GM21367 (cell line): ENCODE data around the gene AMPD3.

Experiments
- ATAC-seq: cut with Tn5 transposase; IDR thresholded peaks from one replicate; pipeline ENCODE4 v1.9.1; 2021; ENCODE audit not compliant: unreplicated experiment

The AMPD3 gene

GRCh38 chr11:10528121-10528520, 73.1 kb downstream of the AMPD3 start:
- no peak for ATAC-seq

- ATAC-seq: no peak
These were observed 74.2 kb downstream of the AMPD3 start for GRCh38 chr11:10529279-10529678.

DNA sequence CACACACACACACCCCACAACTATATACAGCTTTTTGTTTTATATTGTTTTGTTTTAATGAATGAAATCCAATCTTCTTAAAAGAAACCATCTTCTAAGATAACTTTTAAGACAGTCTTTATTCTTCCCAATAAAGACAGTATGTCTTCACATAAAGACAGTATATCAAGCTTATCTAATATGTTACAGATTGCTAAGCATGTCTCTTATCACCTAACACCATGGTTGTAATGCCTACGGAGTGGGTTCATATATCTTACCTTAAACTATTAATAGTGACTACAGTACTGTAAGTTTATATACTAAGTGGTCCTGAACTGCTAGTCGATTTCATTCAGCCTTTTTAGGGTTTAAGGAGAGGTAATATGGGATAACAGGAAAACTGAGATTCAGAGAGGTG, 77.5 kb downstream of the AMPD3 start:
- ATAC-seq: no peak

DNA sequence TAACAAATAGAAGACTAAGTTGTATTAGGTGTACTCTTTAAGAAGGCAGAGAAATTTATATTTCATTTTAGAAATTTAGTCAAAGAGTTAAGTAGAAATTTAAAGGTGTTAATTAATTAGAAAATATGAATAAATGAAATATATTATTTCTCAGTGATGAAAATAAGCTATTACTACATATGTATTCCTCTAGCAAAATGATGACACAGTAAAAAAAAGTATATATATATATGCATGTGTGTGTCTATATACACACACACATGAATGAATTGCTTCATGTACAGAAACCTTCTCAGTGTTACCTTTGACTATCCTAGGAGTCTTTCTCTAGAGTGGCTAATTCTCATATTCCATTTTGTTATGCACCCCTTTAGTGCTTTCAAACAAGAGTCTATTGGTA, 78.3 kb downstream of the AMPD3 start:
- no peak for ATAC-seq

DNA sequence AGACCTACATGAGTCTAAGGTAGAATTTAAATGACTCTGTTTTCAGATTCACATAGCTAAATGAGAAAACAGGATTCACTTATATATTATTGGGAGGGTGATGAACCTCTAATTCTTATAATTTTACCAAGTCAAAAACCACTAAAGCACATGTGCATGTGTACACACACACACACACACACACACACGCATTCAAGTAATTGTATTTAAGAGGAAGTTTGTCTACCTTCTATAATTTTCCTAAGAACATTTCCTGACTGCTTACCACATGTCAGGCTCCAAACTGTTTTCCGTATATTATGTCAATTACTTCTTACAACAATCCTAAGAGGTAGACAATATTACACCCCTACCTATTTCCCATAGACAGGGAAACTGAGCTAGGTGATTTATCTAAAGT, 79.3 kb downstream of the AMPD3 start:
- no peak for ATAC-seq

DNA sequence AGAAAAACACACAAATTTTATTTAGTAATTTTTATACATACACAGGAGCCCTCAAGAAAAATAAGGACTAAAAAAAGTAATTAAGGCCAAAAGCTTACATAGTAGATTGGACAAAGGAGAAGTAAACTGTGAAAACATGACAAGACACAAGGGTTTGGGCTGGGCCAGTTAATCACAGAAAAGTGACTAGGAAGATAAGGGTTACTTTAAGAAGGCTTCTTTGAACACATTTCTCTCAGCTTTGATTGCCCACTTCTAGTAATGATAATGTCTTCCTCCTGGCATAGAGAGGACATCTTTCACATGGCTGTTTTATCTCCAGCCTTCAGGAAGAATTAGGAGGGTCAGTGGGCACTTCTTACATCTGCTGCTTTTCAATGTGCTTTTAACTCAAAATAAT, 82.5 kb downstream of the AMPD3 start:
- no peak for ATAC-seq

DNA sequence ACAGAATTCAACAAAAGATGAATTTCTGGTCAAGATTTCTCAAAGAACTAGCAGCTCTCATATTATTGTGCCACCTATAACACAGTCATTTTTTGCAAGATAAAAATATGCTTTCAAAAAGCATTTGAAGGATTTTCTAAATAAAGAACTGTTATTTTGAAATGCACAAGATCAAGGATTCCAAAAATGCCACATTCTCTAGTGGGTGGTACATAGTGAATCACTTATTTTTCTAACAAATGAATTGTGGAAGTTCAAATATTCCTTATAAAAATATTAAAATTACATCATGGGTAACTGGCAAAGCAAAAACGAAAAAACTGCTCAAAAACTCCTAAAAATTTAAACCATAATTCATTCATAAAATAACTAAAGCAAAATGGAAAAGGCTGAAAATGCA, 83.9 kb downstream of the AMPD3 start:
- no peak for ATAC-seq

DNA sequence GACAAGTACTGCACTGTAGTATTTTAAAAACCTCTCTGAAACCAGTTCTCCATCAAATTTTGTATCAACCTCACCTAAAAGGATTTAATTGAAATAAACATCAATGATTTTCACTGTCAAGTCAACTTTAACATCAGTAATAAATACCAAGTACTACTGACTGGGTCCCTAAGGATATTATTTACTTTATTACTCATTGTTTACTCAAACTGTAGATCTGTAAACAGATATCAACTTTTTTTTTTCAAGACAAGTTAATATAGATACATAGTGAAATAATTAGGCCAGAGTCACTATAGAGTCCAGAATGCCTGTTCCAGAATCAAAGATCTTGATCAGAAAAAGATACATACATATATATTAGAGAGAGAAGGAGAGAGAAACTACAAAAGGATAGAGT, 84.3 kb downstream of the AMPD3 start:
- no peak for ATAC-seq

DNA sequence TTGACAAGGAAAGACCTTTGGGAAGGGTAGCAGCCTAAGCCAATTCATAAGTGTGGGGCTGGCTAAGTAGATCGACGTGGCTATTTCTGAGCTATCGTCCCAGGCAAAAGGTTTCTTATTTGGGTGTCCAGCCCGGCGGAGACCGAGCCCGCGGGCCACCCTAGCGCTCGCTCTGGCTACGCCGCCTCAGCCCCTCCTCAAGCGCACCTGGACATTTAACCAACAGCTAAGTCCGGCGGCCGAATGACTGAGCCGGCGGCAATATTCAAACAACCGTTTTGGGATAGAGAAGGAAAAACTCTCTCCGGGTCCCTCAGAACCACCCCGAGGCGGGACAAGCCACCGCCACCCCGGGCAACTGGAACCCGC, 85.5 kb downstream of the AMPD3 start:
- ATAC-seq: peak; percentile 24

DNA sequence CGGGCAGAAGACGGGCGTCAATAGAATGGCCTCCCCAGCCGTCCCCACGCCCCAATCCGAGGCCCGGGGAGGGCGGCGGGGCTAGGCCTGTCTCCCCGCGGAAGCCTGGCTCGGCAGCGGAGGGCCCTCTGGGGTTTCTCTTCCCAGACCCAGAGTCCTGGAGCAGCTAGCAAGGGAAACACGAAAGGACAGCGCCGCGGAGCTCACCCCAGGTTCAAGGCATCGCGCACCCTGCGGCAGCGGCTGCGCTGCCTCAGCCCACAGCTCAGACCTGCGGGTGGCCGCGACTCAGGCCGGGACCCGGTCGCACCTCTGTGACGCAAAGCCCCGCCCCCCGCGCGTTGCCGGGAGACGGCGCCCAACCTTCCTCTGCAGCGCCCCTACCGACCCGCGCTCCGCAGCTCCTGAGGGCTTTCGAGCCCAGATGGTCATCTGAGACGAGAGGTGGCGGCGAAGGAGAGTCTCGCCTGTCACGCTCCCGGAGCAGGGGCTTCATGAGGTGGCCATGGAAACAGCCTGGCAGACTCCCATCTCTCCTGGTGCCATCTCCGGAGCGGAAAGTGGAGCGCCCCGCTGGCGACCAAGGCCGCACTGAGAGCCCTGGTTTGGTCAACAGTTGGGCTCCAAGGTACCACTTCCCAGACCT, 86.0 kb downstream of the AMPD3 start, which contains the start of gene RNF141:
TSS of gene RNF141 (minus strand) at position 273 of the 646 bp plus-strand sequence. CDS start 7,029 bp downstream, outside the sequence.
- ATAC-seq: peak; percentile 95

DNA sequence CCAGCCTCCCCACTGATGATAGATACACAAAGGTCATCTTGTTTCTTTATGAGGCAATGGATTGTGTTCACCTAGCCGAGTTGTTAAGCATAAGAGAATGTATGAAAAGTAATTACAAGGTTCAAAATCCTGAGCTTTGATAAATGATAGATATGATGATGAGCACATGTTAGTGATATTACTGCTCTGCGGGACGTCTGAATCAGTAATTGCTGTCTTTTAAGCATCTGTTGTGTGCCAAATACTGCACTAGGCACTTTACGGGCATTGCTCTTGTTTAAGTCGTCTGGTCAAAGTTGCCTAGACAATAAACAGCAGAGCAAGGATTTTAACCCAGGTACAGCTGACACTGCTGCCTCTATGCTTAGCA, 86.5 kb downstream of the AMPD3 start:
- ATAC-seq: no peak

DNA sequence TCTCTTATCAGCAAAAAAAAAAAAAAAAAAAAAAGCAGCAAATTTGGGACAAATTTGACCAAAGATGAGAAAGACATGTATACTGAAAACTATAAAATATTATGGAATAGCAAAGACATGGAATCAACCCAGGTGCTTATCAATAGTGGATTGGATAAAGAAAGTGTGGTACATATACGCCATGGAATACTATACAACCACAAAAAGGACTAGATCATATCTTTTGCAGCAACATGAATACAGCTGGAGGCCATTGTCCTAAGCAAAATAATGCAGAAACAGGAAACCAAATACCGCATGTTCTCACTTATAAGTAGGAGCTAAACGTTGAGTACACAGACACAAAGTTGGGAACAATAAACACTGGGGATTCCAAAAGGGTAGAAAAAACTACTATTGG, 87.7 kb downstream of the AMPD3 start:
- no peak for ATAC-seq

DNA sequence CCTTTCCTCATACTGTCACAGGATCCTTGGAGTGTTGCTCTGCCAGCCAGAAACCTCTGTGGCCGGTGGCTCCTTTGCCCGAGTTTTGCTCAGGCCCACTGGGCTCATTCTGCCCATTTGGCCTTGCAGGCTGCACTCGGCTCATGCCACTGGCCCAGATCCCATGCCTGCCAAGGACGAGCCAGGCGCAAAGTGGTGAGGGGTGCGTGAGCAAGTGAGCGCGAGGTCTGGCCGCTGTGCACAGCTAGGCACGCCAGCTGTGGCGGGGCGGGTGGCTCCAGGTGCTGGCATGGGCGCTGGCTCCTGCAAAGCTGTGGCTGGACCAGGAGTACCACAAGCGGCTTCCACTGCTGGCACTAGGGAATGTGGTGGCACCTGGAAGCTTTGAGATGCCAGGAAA, 88.7 kb downstream of the AMPD3 start:
- no peak for ATAC-seq

- ATAC-seq: no peak
These were observed 89.7 kb downstream of the AMPD3 start for GRCh38 chr11:10544491-10545465.

GRCh38 chr11:10550503-10551289, 95.6 kb downstream of the AMPD3 start:
- no peak for ATAC-seq

DNA sequence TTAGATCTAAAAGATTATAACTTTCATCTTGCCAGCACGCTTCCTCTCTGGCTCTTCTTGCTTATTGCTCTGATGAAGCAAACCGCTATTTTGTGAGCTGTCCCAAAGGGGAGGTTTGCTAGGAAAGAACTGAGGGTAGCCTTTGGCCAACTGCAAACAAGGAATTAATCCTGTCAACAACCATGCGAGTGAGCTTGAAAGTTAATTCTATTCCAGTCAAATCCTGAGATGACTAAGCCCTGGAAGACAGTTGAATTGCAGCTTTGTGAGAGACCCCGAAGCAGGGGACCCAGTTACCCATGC, 96.2 kb downstream of the AMPD3 start:
- no peak for ATAC-seq

DNA sequence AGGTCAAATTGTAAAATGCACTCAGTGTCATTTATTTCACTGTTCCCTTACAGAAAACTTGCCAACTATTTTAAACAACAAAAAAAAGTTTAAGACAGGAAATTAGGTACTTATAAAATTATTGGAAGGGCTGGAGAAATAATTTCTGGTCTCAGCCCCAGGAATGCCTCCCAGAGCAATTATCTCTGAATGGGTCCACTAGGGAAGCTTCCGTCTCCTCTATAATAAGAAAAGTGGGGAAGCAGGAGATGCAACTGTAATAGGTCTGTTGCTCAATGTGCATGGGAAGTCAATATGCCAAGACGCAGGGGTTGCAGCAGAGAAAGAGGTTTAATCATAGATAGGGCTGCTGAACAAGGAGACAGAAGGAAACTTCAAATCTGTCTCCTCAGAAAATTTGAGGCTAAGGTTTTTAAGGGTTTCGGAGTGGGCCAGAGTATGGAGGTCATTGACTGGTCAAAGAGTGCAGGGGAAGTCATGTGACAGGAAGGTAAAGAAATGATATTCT, 96.8 kb downstream of the AMPD3 start:
- no peak for ATAC-seq

- no peak for ATAC-seq
These were observed 101.5 kb downstream of the AMPD3 start for GRCh38 chr11:10556590-10556989.
